Ishikawa (cell line): Measurements from ENCODE around the gene SLC25A44.

ENCODE experiments used
- CREB1 ChIP-seq: IDR thresholded peaks from 2 replicates; pipeline ENCODE4 v1.6.1; 2012; ENCODE audit warnings: low read depth
- RAD21 ChIP-seq: IDR thresholded peaks from 2 replicates; pipeline ENCODE4 v1.6.1; 2012; ENCODE audit warnings: low read depth
- TAF1 ChIP-seq: IDR thresholded peaks from 2 replicates; pipeline ENCODE4 v1.6.1; 2012; ENCODE audit warnings: low read depth, mild to moderate bottlenecking
- USF1 ChIP-seq: IDR thresholded peaks from 2 replicates; pipeline ENCODE4 v1.6.1; 2012
- YY1 ChIP-seq: IDR thresholded peaks from 2 replicates; pipeline ENCODE4 v1.6.1; 2012; ENCODE audit warnings: low read depth
- ZBTB7A ChIP-seq: IDR thresholded peaks from 2 replicates; pipeline ENCODE4 v1.6.1; 2012; ENCODE audit warnings: low read depth
- TF ChIP-seq, protein P1 (sequence below): IDR thresholded peaks from 2 replicates; pipeline ENCODE4 v1.6.1; 2012

DNA sequence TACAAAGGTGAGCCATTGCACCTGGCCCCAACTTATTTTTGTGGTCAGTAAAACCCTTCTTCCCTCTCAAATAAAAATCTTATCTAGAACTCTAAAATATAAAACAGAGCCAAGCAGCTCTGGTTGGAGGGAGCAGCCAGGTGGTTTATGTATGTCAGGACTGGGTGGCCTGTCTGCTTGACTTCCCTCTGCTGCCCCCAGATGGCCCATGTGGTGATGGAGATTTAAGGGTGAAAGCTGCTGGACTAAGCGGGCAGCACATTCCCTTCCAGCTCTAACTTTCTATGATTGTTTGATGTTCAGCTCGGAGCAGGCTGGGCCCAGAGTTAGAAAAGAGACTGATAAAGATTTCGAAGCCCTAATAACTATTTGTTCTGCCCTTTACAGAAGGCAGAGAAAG lies 65.9 kb downstream of the SLC25A44 start:
- TF ChIP-seq RAD21 (no peak), TAF1 (no peak), YY1 (no peak), ZBTB7A (no peak), CREB1 (no peak), USF1 (no peak)
- TF ChIP-seq, protein P1, sequence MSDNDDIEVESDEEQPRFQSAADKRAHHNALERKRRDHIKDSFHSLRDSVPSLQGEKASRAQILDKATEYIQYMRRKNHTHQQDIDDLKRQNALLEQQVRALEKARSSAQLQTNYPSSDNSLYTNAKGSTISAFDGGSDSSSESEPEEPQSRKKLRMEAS, result no peak
